ENCODE data around the gene PLEKHN1. TPM values are rescaled to one million over a fixed set of nuclear protein-coding genes. Genes with fewer than 3 reads are reported as not detected.

Gene PLEKHN1
- total and polyA plus RNA-seq, 2 of the 4 experiments (the other 2 are of a cell fraction): 0.54 to 2.1 TPM

- POLR2A ChIA-PET (ENCODE audit: unreplicated experiment): no interaction called here
- no peaks in the 10 kb centered on the region for H3K9me3 ChIP-seq (ENCODE audit: control insufficient read depth, insufficient read depth, low read length)
- in situ Hi-C loops (cut with MboI; ENCODE audit: low sequenced_read_pairs) (no loop called here), intact Hi-C loops (cut with micrococcal nuclease) (no loop called here), dilution Hi-C loops (cut with HindIII; ENCODE audit: low sequenced_read_pairs, unreplicated experiment) (no loop called here)
- CTCF ChIA-PET: no interaction called here
- H4K8ac ChIP-seq (ENCODE audit: low read depth in 2 of 2, low read length in 2 of 2): no peak overlapping the region
- H2AK5ac ChIP-seq (ENCODE audit: low read depth, low read length): no peak overlapping the region
- H3K4me3 ChIP-seq (ENCODE audit: insufficient read depth, low read depth, low read length): no peak overlapping the region
- H2AFZ ChIP-seq (replicated peaks; ENCODE audit: low read length, poor library complexity): no peak overlapping the region
- H4K20me1 ChIP-seq (ENCODE audit: insufficient read depth, low read length): peaks cover under 1% of the 10 kb centered on the region; the same call in 1 of the 2 replicates
- H4K91ac ChIP-seq (ENCODE audit: insufficient read depth, low read depth, low read length): no peak overlapping the region
- H3K4ac ChIP-seq (ENCODE audit: low read depth, low read length): no peak overlapping the region
- H3K9me1 ChIP-seq (ENCODE audit: insufficient read depth, low read length): peaks cover 3% of the 10 kb centered on the region; the same call in 1 of the 2 replicates
- ATAC-seq (ENCODE audit: low read depth) (no peak), DNase-seq (no peak)
- peaks cover 14% of the 10 kb centered on the region for H3K4me1 ChIP-seq (ENCODE audit: control insufficient read depth, insufficient read depth, low read length)
- no peak overlapping the region for H2BK120ac ChIP-seq (ENCODE audit: low read depth, low read length)
- no peak overlapping the region for H3K56ac ChIP-seq (ENCODE audit: extremely low read depth, insufficient read depth, low read length)
- BruUV-seq (replicated peaks): no TSS peak
- no peaks in the 10 kb centered on the region; the same call in 1 of the 2 replicates for H3K27me3 ChIP-seq (ENCODE audit: control insufficient read depth, insufficient read depth, low read length)
- no peak overlapping the region for H3K23ac ChIP-seq (ENCODE audit: low read depth, low read length)
- H2BK5ac ChIP-seq (ENCODE audit: low read depth, low read length, poor library complexity, severe bottlenecking): no peak overlapping the region
- H3K36me3 ChIP-seq (ENCODE audit: control insufficient read depth, insufficient read depth, low read length): peaks cover 20% of the 10 kb centered on the region
- no peak overlapping the region for H3K4me2 ChIP-seq (ENCODE audit: low read depth, low read length)
- no peak overlapping the region for H2AK9ac ChIP-seq (replicated peaks; ENCODE audit: low read depth, low read length, poor library complexity)
- peaks cover 7 to 24% of the 10 kb centered on the region in 2 experiments; a peak in 3 of 4 replicates for H3K79me1 ChIP-seq (ENCODE audit: low read depth in 1 of 2, low read length in 2 of 2)
- H3K27ac ChIP-seq (ENCODE audit: insufficient read depth, low read length): no peak overlapping the region
- H2BK15ac ChIP-seq (ENCODE audit: low read depth, low read length): no peak overlapping the region
- no peak overlapping the region for H3K14ac ChIP-seq (replicated peaks; ENCODE audit: low read depth, low read length)
- H4K5ac ChIP-seq (ENCODE audit: low read depth, low read length): no peak overlapping the region
- H2BK20ac ChIP-seq (ENCODE audit: low read depth, low read length): no peak overlapping the region
- no peak overlapping the region for H3K9ac ChIP-seq (ENCODE audit: low read depth, low read length)
- H3K18ac ChIP-seq (ENCODE audit: low read depth, low read length): no peak overlapping the region
- no peak for TF ChIP-seq RCOR1 (IDR thresholded peaks at IDR 0.05; ENCODE audit: insufficient replicate concordance, low read length)
- WGBS, 2 experiments (ENCODE audit: extremely low coverage in 2 of 2, insufficient read length in 1 of 2): 95% methylated on average over 22 of the region's 47 CpGs; no CpG with 5 or more reads in 1 of the 2 experiments
These were observed 2.3 kb upstream of the PLEKHN1 start for GRCh38 chr1:963746-964525.
